HT1080 (cell line): ENCODE data around the gene PECR. TPM values are rescaled to one million over a fixed set of nuclear protein-coding genes. Genes with fewer than 3 reads are reported as not detected.
"Not testable (repeated sequence)": the region's sequence is repeated elsewhere in the genome, so short reads cannot be mapped to it uniquely, and the experiment has no call there.

Source experiments
- DNase-seq: peaks from one replicate; pipeline ENCODE4 v3.0.0-alpha.2; 2015; ENCODE audit warnings: low read depth
- total RNA-seq: library from RNA; depleted of rRNA; stranded (reverse); fragments of >200 nt; shearing (Covaris generic); gene quantifications from 2 replicates; pipeline ENCODE4 v1.2.3, GENCODE V29; 2014; rRNA removed

PECR gene
- total RNA-seq, 1 experiment from 2014 or later, result 11.3 TPM

DNA sequence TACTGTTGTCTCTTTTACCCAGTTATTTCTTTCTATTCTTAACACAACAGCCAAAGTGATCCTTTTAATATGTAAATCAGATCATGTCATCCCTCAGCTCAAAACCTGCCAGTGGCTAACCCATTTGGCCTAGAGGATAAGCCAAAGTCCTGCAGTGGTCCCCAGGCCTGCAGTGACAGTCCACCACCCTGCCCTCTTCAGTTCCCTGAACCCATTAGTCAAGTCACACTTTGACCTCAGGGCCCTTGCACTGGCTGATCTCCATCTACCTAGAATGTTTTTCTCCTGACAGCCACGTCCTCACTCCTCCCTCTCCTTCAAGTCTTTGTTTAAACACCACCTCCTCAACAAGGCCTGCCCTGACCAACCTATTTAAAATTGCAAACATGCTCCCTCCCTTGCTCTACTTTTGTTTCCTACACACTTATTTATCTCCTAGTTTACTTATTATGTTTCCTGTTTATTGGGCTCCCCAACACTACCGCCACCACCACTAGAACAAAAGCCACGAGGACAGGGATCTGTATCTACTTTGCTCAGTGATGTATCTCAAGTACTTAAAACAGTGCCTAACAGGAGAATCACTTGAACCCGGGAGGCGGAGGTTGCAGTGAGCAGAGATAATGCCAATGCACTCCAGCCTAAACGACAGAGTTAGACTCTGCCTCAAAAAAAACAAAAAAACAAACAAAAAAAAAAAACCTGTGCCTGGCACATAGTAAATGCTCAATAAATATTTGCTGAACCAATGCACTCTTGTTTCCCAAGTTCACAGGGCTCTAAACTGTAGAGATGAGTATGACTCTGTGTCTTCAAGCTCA is 77.5 kb downstream of the PECR start:
- no peak for DNase-seq

DNA sequence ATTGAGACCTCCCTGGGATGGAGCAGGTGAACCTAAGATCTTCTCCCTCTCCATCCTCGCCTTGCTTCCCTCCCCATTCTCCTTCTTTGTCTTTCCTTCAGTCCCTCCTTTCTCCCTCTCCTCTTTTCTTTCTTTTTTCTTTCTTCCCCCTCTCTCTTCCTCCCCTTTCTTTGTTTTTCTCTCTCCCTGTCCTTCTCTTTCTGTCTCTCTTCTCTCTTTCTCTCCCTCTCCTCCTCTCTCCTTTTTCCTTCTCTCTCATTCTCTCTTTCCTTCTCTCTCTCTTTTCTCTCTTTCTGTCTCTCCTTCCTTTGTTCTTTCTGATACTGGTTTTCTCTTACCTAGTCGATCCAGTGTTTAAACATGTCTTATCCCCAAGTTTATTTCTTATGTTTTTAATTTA is 78.9 kb downstream of the PECR start:
- no peak for DNase-seq

DNA sequence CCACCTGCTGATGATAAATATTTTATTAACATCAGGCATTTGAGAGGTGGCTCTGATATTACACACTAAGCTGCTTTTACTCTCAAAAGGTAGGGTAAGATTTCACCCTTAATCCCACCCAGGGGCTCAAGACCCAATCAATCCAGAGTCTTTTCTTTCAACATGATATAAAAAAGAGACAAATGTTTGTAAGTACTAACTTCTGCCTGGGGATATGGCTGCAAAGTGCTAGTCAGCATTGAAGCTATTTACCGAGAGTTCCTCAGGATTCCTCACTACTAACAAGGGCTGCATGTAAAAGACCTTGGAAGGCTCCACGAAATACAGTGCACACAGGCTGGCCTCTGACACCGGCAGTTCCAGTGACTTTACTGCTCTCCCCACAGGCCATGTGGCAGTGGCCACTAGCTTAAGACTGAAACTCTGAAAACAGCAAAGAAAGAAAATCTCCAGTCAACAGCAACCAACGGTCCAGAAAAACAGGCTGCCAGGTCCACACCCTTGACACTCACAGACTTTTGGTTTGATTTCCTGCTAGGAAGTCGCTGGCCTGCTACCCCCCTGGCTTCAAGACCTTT is 79.4 kb downstream of the PECR start:
- no peak for DNase-seq

DNA sequence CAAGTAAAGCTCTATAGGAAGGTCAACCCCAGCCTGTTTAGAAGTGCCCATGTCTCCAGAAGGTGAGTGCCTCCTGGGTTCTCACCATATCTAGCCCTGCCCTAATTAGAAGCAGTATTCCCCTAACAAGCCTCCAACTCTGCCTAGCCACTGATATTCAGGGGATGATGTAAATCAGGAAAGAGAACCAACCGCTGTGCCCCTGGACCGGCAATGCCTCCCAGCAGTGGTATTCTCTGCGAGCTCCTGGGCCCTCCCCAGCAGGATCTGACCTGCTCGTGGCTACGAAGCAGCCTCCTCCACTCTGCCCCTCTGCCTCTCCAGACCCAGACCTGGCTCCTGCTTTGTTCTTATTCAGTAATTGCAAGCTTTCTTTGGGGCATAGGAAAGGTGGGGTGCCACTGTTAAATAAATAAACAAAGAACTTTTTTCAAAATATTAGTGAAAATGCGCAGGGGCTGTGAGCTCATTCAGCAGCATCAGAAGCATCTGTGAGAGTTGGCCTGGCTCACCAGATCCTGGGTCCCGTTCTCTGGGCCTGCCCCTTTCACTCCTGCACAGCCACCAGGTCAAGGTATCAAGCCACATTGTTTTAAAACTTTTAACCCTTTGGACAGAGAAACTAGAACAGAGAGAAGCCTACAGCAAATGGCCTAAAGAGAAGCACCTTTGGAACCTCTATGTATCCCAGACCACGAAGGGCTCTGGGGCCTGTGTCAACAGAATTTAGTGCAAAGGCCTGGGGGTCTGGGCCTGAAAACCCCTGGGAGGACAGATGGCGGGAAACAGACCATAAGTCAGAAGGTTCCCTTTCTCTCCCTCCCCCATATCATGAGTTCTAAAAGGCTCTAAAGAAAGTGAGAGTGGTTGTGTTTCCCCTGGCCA is 80.2 kb downstream of the PECR start:
- no peak for DNase-seq

DNA sequence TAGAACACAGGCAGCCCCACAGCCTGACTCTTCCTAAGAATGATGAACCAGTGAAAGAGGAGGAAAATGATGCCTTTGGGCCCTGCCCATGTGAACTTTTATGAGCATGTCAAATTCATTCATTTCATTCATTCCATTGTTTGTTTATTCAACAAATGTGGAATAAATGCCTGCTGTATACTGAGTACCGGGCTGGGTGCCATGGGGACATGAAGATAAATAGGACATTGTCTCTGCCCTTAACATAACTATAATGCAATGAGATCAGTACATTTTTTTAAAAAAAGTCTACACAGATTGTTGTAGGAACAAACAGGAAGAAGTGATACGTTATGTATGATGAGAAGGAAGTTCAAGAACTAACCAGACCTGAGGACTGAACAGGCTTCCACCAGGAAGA is 83.0 kb downstream of the PECR start:
- DNase-seq, result no peak

DNA sequence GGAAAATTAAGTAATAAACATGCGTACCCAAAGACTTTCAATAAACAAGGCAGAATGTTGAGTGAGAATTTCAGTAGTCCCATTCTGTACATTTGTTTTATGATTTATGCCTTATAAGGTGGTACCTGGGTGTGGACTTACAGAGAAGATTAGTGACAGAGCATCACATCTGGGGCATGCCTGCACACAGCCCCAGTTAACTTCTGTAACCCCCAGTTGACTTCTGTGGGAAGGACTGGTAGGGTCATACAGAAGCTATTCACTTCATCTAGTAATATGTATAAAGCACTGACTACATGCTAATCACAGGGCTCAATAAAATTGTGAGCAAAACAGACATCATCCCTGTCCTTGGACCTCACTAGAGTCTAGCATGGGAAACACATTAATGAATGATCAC is 84.4 kb downstream of the PECR start:
- no peak for DNase-seq

DNA sequence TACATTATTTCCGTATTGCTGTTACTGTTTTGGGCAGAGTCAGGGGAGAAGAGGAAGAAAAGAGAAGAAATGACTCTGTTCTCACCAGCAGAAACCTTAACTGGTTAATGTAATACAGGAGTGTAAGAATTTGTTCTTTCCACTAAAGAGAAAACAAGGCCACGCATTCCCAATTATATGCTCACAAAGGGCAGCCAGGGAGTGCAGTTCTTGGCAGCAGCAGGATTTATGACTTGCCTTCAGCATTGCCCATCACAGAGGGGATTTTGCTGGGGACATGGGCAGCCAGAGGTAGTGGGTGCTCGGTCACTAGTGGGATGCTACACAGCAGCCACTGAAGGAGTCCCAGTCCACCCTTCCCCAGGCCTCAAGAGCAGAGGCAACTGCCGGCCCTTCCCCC is 86.7 kb downstream of the PECR start:
- DNase-seq, result no peak

DNA sequence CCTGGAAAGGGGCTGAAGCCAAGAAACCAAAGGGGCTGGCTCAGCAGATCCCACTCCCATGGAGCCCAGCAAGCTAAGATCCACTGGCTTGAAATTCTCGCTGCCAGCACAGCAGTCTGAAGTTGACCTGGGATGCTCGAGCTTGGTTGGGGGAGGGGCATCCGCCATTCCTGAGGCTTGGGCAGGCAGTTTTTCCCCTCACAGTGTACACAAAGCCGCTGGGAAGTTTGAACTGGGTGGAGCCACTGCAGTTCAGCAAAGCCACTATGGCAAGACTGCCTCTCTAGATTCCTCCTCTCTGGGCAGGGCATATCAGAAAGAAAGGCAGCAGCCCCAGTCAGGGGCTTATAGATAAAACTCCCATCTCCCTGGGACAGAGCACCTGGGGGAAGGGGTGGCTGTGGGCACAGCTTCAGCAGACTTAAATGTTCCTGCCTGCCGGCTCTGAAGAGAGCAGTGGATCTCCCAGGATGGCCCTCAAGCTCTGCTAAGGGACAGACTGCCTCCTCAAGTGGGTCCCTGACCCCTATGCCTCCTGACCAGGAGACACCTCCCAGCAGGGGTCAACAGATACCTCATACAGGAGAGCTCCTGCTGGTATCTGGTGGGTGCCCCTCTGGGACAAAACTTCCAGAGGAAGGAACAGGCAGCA is 92.9 kb downstream of the PECR start:
- DNase-seq, result not testable (repeated sequence)

Other genes starting within 250 kb of the PECR start
- gene MREG, start 68.3 kb downstream of the PECR start, total RNA-seq, result 17.6 and 19.8 TPM in 2 replicates
- 0.19 and 0.33 TPM in 2 replicates for gene TMEM169, start 110 bp upstream of the PECR start, total RNA-seq
- gene XRCC5, start 27.5 kb upstream of the PECR start, total RNA-seq, result 378 and 390 TPM in 2 replicates